ENCODE results near the gene FREM3. TPM values are rescaled to one million over a fixed set of nuclear protein-coding genes. Genes with fewer than 3 reads are reported as not detected.
"Not testable (repeated sequence)": the region's sequence is repeated elsewhere in the genome, so short reads cannot be mapped to it uniquely, and the experiment has no call there.

Gene FREM3
- polyA plus RNA-seq (2011; rRNA removed) = not detected in 2 replicates
- polyA minus RNA-seq (2011; rRNA and poly(A)+ RNA removed) = 0.04 TPM in 1 of 2 replicates, not detected in the other

DNA sequence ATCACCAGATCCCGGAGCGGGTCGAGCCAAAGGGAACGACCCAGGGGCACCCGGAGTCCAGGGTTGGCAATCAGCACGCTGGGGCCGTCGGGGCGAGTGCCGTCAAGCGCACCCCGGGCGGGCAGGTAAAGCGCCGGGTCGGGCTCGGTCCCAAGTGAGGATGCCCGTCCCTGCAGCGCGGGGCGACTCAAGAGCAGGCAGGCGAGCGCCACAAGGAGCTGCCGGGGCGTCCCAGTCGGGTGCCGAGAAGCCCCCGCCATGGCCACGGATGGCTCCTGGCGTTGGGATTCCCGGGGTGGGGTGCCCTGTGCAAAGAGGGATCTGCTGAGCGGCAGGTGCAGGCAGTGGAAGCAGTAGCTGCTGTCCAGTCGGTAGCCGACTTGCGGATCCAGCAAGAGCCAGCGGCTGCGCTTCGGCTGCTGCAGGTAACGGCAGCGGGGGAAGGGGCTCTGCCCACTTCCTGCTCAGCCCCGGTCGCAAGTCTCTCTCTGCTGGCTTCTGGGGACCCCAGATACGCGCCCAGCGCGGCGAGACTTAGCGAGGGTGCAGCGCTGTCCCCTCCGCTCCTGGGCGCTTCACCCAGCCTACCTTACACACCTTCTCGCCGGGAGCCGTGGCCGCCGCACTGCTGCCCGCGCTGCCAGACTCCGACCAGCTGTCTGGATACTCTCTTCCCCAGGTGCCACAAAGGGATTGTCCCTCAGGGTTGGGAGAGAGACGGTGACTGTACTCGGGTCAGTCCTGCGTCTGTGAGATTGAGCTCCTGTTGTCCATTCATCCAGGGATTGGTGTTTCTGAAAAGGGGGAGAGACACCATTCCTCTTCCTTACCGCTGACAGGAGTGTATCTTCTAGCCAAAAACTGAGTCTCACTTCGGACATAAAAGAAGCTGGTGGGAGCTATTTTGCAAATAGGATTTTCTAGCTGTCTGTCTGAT, at the start of gene FREM3:
Gene FREM3, minus strand, starts transcription at position 260 of the 937 bp plus-strand sequence. Its CDS starts 0 bp downstream, at position 260.
- Histone ChIP-seq H3K27ac (ENCODE audit: low read depth, low read length) (no peak within 1 kb of the TSS), H3K9me3 (ENCODE audit: control insufficient read depth, insufficient read depth, low read length) (peaks cover 9% of the 10 kb centered on the region; the same call in 1 of the 2 replicates), H3K4me3 (ENCODE audit: low read depth, low read length) (no peak within 1 kb of the TSS), H3K27me3 (ENCODE audit: control insufficient read depth, insufficient read depth, low read length) (peaks cover 15% of the 10 kb centered on the region)
- TF ChIP-seq, protein P1, sequence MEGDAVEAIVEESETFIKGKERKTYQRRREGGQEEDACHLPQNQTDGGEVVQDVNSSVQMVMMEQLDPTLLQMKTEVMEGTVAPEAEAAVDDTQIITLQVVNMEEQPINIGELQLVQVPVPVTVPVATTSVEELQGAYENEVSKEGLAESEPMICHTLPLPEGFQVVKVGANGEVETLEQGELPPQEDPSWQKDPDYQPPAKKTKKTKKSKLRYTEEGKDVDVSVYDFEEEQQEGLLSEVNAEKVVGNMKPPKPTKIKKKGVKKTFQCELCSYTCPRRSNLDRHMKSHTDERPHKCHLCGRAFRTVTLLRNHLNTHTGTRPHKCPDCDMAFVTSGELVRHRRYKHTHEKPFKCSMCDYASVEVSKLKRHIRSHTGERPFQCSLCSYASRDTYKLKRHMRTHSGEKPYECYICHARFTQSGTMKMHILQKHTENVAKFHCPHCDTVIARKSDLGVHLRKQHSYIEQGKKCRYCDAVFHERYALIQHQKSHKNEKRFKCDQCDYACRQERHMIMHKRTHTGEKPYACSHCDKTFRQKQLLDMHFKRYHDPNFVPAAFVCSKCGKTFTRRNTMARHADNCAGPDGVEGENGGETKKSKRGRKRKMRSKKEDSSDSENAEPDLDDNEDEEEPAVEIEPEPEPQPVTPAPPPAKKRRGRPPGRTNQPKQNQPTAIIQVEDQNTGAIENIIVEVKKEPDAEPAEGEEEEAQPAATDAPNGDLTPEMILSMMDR (IDR thresholded peaks at IDR 0.05; ENCODE audit: low read depth, low read length) = no peak
- CTCF ChIA-PET = no interaction called here
- no peak for DNase-seq (ENCODE audit: low read depth, low spot score)
- POLR2A ChIA-PET = no interaction called here

DNA sequence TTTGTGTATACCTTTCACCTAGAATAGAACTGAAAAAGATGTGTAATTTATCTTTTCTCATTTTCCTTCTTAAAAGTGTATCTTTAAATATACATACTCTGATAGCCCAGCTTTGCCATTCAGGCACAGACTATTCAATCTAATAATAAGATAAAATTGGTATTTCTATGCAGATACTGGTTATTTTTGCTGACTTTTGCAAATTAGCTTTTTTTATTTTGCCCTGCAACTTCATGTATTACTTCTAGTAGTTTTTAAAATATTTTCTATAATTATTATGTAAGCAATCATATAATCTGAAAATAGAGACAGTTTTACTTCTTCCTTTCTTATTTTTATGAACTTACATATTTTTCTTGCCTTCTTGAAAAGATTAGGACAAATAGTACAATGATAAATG, 45.4 kb upstream of the FREM3 start:
- ChIA-PET POLR2A (no interaction called here), CTCF (interaction anchor here (0.7 kb wide), 1 partner anchor 133 kb away, joined by 3 read pairs; no protein-coding TSS in a partner anchor)
- TF ChIP-seq, protein P1 (IDR thresholded peaks at IDR 0.05; ENCODE audit: low read depth, low read length) = no peak
- Histone ChIP-seq H3K27ac (ENCODE audit: low read depth, low read length) (no peak overlapping the region), H3K27me3 (ENCODE audit: control insufficient read depth, insufficient read depth, low read length) (no peaks in the 10 kb centered on the region), H3K4me3 (ENCODE audit: low read depth, low read length) (no peak overlapping the region), H3K9me3 (ENCODE audit: control insufficient read depth, insufficient read depth, low read length) (no peaks in the 10 kb centered on the region)
- DNase-seq (ENCODE audit: low read depth, low spot score) = no peak

DNA sequence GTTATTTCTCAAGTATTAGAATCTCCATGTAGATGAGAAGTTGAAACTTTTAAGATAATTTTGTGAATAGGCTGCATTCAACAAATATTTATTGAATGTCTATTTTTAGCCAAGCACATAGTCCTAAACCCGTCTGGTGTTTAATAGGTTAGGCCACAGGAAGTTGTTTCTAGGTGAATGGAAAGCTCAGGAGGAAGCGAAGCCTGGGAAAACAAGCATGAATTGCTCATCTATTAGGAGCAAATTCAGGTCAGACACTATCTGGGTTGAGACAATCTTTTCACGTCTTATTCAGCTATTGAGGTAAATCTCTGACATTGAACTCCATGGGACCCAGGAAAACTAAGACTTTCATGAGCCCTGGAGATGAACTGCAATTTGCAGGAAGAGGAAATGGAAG, 43.1 kb upstream of the FREM3 start:
- TF ChIP-seq, protein P1 (IDR thresholded peaks at IDR 0.05; ENCODE audit: low read depth, low read length) = no peak
- no peak for DNase-seq (ENCODE audit: low read depth, low spot score)
- CTCF ChIA-PET = no interaction called here
- no peaks in the 10 kb centered on the region for H3K9me3 ChIP-seq (ENCODE audit: control insufficient read depth, insufficient read depth, low read length)
- no peaks in the 10 kb centered on the region for H3K27me3 ChIP-seq (ENCODE audit: control insufficient read depth, insufficient read depth, low read length)
- no peak overlapping the region for H3K4me3 ChIP-seq (ENCODE audit: low read depth, low read length)
- POLR2A ChIA-PET = no interaction called here
- H3K27ac ChIP-seq (ENCODE audit: low read depth, low read length) = no peak overlapping the region

DNA sequence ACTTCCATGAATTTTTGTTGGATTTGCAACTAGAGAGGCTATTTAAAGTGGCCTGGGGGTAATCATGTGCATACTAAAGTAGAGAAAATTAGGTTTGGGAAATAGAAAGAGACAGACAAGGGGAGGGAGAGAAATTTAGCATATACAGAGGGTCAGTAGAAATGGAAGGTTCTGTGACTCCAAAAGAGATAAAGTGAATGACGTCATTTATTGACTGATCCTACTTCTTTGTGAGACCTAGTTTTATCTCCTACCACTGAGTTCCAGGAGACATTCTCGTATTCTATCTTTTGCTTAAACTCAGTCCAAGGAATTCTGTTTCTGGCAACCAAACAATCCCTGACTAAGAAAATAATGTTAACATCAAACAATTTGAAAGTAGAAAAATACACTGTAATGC, 42.4 kb upstream of the FREM3 start:
- Histone ChIP-seq H3K27me3 (ENCODE audit: control insufficient read depth, insufficient read depth, low read length) (no peaks in the 10 kb centered on the region), H3K27ac (ENCODE audit: low read depth, low read length) (no peak overlapping the region), H3K4me3 (ENCODE audit: low read depth, low read length) (no peak overlapping the region), H3K9me3 (ENCODE audit: control insufficient read depth, insufficient read depth, low read length) (no peaks in the 10 kb centered on the region)
- CTCF ChIA-PET = no interaction called here
- TF ChIP-seq, protein P1 (IDR thresholded peaks at IDR 0.05; ENCODE audit: low read depth, low read length) = no peak
- POLR2A ChIA-PET = no interaction called here
- no peak for DNase-seq (ENCODE audit: low read depth, low spot score)

DNA sequence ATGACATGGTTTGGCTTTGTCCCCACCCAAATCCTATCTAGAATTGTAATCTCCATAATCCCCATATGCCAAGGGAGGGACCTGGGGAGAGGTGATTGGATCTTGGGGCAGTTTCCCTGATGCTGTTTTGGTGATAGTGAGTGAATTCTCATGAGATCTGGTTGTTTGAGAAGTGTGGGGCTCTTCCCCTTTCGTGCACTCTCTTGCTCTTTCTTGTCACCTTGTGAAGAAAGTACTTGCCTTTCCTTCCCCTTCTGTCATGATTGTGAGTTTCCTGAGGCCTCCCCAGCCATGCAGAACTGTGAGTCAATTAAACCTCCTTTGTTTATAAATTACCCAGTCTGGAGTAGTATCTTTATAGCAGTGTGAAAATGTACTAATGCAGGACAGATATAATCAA, 36.4 kb upstream of the FREM3 start:
- H3K27ac ChIP-seq (ENCODE audit: low read depth, low read length) = no peak overlapping the region
- H3K9me3 ChIP-seq (ENCODE audit: control insufficient read depth, insufficient read depth, low read length) = no peaks in the 10 kb centered on the region
- H3K27me3 ChIP-seq (ENCODE audit: control insufficient read depth, insufficient read depth, low read length) = no peaks in the 10 kb centered on the region
- POLR2A ChIA-PET = no interaction called here
- DNase-seq (ENCODE audit: low read depth, low spot score) = no peak
- TF ChIP-seq, protein P1 (IDR thresholded peaks at IDR 0.05; ENCODE audit: low read depth, low read length) = no peak
- CTCF ChIA-PET = no interaction called here
- no peak overlapping the region for H3K4me3 ChIP-seq (ENCODE audit: low read depth, low read length)

DNA sequence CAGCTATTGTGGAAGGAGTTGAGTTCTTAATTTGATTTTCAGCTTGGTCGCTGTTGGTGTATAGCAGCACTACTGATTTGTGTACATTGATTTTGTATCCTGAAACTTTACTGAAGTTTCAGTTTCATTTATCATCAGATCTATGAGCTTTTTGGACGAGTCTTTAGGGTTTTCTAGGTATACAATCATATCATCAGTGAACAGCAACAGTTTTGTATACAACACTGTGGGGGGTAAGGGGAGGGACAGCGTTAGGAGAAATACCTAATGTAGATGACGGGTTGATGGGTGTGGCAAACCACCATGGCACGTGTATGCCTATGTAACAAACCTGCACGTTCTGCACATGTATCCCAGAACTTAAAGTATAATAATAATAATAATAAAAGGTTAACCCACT, 35.6 kb upstream of the FREM3 start:
- H3K4me3 ChIP-seq (ENCODE audit: low read depth, low read length); POLR2A ChIA-PET; DNase-seq (ENCODE audit: low read depth, low spot score); H3K27me3 ChIP-seq (ENCODE audit: control insufficient read depth, insufficient read depth, low read length); H3K9me3 ChIP-seq (ENCODE audit: control insufficient read depth, insufficient read depth, low read length); CTCF ChIA-PET; H3K27ac ChIP-seq (ENCODE audit: low read depth, low read length): not testable (repeated sequence)
